GM18517 (cell line): Measurements from ENCODE around the gene BICDL2.
A peak's percentile ranks its signal among the peaks of the same experiment; 100 is the strongest.
"Not testable (repeated sequence)": the region's sequence is repeated elsewhere in the genome, so short reads cannot be mapped to it uniquely, and the experiment has no call there.

ENCODE experiments used
- ATAC-seq: cut with Tn5 transposase; IDR thresholded peaks from one replicate; pipeline ENCODE4 v1.9.1; 2021; ENCODE audit warnings: mild to moderate bottlenecking, moderate library complexity; ENCODE audit not compliant: unreplicated experiment

The BICDL2 gene, protein sequence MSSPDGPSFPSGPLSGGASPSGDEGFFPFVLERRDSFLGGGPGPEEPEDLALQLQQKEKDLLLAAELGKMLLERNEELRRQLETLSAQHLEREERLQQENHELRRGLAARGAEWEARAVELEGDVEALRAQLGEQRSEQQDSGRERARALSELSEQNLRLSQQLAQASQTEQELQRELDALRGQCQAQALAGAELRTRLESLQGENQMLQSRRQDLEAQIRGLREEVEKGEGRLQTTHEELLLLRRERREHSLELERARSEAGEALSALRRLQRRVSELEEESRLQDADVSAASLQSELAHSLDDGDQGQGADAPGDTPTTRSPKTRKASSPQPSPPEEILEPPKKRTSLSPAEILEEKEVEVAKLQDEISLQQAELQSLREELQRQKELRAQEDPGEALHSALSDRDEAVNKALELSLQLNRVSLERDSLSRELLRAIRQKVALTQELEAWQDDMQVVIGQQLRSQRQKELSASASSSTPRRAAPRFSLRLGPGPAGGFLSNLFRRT

DNA sequence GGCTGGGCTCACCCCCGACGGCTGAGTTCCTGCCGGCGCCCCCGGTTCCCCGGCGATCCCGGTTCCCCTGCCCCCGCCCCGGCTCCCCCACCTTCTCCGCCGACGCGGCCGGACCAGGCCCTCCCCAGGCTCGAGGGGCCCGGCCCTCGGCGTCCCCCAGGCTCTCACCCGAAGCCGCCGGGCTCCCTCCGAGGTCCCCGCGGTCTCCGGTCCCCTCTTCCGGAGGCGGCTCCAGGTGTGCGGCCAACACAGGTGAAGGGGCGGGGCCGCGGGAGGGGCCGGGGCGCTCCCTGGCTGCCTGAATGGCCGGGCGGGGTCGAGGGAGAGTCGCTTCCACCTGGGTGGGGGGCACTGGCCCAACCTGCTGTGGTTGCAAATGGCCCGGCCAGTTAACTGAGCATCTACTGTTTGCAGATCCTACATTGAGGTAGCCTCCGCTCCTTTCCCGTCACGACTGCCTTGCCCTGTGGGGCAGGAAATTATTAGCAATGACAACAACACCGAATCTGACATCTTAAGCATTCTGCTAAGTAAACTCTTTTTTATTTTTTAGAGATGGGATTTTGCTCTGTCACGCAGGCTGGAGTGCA is at the start of gene BICDL2:
TSS of gene BICDL2 (minus strand) at position 219 of the 590 bp plus-strand sequence. CDS start 1,448 bp downstream, outside the sequence.
- no peak for ATAC-seq

DNA sequence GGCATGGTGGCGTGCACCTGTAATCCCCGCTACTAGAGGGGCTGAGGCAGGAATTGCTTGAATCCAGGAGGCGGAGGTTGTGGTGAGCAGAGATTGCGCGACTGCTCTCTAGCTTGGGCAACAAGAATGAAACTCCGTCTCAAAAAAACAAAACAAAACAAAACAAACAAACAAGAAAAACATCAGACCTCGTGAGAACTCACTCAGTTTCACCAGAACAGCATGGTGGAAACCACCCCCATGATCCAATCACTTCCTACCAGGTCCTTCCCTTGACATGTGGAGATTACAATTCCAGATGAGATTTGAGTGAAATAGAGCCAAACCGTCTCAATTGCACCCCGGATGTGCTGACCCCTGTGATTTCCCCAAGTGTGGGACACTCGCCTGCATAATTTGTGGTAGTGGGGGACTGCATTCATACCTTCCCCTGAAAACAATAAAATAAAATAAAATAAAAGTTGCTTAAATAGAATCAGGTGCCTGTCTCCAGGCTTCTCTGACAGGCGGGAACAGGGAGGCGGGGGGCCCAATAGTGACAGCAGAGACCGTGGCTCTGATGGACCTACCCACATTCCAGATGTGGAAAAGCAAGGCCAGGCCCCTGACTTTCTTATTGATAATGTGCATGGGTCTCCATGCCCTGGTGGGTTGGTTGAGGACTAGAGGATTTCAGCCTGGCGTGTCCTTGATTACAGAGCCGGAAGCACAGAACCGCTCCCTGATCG is 49.3 kb upstream of the BICDL2 start:
- no peak for ATAC-seq

DNA sequence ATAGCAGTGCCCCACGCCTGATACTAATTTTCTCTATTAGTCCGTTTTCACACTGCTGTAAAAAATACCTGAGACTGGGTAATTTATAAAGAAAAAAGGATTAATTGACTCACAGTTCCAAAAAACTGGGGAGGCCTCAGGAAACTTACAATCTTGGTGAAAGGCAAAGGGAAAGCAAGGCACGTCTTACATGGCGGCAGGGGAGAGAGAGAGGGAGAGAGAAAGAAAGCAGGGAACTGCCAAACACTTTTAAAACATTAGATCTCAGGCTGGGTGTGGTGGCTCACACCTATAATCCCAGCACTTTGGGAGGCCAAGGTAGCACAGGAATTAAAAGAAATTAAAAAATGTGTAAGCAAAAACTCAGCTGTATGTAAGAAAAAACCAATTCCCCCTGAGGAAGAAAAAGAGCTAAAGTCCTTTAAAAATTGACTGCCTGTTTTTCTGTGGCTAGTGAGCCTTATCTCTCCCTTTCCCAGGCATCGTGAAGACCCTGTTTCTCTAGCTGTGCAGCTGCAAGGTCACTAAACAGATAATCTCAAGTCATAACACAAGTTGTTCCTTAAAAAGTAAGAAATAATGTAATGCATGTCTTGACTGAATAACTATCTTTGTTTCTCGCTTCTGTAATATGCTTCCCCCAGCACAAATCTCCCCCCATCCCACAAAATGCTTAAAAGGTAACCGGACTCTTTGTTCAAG is 48.4 kb upstream of the BICDL2 start:
- ATAC-seq: no peak

DNA sequence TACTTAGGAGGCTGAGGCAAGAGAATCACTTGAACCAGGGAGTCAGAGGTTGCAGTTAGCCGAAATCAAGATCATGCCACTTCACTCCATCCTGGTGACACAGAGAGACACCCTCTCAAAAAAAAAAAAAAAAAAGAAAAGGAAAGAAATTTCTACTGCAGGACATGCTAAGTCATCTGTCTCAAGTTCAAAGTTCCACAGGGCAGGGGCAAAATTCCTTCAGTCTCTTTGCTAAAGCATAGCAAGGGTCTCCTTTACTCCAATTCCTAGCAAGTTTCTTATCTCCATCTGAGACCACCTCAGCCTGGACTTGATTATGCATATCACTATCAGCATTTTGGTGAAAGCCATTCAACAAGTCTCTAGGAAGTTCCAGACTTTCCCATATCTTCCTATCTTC is 47.7 kb upstream of the BICDL2 start:
- no peak for ATAC-seq

DNA sequence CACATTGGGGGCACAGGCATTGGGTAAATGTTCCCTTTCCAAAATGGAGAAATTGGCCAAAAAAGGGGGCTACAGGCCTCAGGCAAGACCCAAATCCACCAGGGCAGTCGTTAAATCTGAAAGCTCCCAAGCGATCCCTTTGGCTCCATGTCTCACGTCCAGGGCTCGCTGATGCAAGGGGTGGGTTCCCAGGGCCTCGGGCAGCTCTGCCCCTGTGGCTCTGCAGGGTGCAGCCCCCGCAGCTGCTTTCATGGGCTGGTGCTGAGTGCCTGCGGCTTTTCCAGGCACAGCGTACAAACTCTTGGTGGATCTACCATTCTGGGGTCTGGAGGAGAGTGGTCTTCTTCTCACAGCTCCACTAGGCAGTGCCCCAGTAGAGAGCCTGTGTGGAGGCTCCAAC is 46.7 kb upstream of the BICDL2 start:
- not testable (repeated sequence) for ATAC-seq

DNA sequence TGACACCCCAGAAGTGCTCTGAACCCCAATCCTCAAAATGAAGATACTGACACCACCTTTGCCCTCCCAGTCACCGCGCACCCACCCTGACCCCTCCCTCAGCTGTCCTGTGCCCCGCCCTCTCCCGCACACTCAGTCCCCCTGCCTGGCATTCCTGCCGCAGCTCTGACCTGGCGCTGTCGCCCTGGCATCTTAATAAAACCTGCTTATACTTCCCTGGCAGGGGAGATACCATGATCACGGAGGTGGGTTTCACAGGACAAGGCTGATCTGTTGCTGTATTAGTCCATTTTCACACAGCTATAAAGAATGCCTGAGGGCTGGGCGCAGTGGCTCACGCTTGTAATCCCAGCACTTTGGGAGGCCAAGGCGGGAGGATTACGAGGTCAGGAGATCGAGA is 45.2 kb upstream of the BICDL2 start:
- not testable (repeated sequence) for ATAC-seq

DNA sequence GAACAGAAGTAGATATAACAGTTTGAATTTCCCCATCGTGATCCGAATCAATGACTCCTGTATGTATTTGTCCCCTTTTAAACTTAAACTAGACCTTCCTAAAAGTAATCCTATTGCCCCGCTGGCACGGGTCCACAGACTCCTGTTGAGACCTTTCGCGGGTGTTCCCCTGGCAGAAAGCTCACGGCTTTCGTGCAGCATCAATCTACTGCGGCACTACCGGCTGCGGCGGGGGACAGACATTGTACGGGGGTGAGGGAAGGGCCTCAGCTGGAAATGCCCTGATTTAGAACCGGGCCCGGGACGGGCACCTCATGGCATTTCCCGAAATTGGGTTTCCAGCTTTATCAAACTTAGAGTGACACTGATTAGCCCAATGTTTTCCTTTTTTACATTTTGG is 43.3 kb upstream of the BICDL2 start:
- no peak for ATAC-seq

DNA sequence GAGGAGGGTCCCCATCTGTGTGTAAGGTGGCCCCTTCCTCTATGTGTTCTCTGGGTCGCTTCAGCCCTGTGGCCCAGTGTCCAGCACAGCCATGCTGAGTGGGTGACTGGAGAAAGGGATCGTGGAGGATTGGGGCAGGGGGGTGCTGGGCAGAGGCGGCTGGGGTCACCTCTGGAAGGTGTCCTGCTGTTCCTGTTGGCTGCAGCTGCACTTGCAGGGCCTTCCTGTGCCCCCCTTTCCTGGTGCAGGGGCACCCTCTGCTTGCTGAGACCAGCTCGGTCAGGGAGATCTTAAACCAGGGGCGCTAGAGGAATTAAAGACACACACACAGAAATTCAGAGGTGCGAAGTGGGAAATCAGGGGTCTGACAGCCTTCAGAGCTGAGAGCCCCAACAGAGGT is 39.8 kb upstream of the BICDL2 start:
- ATAC-seq: no peak

DNA sequence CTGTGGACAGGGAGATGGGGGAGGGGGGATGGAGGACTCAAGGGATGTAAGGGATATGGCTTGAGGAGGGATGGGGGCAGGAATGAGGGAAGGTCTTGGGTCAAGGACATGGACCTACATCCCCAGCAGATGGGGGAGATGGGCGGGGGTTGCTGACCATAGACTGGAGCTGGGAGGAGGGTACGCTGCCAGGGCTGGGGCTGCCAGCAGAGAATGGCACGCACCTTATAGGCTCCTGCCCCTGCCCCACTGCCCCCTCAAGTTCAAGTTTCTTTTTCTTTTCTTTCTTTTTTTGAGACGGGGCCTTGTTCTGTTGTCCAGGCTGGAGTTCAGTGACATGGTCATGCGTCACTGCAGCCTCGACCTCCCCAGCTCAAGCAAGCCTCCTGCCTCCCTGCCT is 39.2 kb upstream of the BICDL2 start:
- not testable (repeated sequence) for ATAC-seq

DNA sequence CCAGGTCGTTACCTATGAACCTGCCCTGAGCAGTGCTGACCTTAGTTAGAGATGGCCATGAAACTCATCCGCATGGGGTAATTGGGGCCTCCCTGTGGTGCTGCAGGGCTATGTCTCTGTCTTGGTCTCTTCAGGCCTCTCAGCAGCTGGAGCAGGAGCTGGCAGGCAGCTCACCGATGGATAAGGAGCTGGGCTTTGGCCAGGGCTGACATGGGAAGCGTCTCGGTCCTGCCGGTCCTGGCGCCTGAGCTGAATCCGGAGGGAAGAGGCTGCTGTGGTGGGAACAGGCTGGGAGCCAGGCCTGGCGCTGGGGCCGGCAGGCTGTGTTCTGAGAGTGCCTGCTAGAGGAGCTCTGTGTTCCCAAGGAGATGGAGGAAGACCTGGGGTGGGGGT is 38.8 kb upstream of the BICDL2 start:
- no peak for ATAC-seq

DNA sequence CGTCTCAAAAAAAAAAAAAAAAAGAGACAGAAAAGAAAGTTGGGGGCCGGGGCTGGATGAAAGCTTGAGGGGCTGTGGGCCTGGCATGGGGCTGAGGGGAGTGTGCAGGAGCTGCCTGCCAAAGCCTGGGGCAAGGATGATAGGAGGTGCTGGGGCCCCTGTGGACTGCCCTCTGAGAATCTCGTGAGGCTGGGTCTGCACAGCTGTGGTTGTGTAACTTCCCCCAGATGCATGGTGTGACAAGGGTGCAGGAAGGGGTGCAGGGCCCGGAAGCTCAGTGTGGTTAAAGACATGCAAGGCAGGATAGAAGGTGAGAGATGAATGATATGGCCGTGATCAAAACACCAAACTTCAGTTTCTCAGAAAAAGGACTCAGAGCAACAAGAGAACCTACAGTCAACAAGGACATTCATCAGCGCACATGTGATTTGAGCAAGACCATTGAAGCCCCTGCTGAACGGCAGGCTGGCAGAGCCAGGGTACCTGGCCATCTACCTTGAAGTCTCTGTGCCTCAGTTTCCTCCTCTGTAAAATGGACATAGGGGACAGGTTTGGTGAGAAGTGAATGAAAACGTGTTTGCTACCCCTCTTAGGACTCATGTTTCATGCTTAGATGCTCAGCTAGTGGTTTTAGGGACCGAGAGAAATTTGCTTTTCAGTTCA is 38.2 kb upstream of the BICDL2 start:
- ATAC-seq: peak; percentile 74

DNA sequence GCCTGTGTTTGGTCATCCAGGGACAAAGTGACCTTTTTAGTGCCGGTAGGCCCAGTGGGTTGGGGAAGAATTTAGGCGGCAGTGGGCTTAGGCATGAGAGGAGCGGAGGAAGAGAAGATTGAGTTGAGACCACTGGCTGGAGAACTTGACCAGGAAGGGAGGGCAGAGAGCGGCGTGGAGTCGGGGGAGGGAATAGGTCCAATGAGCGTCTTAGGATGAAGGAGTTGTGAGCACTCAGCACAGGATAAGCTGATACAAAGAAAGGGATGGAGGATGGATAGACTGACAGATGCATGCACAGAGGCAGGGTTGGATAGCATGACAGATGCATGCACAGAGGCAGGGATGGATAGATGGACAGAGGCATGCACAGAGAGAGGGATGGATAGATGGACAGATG is 36.7 kb upstream of the BICDL2 start:
- ATAC-seq: no peak

DNA sequence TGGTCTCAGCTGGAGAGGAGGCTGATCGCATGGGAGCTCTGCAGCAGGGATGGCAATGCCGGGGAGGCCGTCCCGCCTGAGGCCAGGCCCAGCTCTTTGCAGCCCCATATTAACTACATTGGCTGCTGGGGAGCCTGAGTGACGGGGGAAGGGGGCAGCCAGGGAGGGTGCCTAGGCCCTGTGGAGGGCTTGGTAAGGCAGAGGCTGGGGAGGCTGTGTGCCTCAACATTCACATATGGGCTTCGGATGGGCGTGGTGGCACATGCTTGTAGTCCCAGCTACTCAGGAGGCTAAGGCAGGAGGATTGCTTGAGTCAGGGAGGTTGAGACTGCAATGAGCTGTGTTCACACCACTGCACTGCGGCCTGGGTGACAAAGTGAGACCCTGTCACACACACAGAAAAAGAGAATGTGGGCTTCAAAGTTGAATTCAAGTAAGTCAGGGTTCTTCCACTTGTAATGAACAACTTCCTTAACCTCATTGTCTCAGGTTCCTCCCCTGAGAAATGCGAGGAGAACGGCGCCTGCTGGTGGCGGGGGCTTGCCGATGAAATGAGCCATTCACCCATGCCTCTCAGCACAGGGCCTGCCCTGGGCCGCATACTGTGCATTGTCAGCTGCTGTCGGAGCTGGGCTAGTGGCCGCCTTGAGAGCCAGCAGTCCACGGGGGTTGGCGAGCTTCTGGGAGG is 36.0 kb upstream of the BICDL2 start:
- ATAC-seq: not testable (repeated sequence)

DNA sequence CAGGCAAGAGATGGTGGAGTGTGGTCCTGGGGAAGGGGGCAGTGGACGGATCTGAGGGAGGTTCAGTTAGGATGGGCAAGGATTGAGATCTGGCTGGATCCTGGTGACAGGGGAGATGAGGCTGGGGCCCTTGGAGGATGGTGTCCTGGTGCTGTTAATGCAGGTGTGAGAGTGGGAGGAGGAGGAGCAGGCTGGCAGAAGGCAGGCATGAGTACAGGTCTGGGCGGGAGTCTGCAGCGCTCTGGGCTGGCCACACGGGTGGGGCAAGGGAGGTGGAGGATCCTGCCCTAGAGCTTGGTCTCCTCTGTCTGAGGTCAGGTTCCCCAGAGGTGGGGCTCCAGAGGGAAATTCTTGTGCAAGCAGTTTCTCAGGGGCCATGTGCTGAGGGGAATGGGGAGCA is 35.4 kb upstream of the BICDL2 start:
- ATAC-seq: not testable (repeated sequence)

DNA sequence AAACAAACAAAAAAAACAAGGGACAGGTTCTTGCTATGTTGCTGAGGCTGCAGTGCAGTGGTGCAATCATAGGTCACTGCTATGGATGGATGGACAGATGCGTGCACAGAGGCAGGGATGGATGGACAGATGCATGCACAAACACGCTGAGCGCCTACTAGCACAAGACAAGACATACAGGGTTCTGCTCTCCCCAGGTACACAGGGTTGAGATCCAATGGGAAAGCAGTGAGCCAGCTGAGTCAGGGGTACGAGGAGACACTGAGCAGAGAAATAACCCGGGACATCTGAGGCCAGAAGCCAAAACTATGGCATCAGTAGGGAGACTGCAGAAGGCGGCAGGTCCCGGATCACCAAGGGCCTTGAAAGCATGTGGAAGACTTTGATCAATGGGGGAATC is 34.9 kb upstream of the BICDL2 start:
- ATAC-seq: no peak

DNA sequence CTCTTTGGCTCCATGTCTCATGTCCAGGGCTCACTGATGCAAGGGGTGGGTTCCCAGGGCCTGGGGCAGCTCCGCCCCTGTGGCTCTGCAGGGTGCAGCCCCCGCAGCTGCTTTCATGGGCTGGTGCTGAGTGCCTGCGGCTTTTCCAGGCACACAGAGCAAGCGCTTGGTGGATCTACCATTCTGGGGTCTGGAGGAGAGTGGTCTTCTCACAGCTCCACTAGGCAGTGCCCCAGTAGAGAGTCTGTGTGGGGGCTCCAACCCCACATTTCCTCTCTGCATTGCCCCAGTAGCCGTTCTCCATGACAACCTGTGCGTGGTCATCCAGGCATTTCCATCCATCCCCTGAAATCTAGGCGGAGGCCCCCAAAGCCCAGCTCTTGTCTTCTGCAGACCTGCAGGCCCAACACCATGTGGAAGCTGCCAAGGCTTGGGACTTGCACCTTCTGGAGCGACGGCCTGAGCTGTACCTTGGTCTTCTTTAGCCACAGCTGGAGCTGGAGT is 33.9 kb upstream of the BICDL2 start:
- no peak for ATAC-seq

DNA sequence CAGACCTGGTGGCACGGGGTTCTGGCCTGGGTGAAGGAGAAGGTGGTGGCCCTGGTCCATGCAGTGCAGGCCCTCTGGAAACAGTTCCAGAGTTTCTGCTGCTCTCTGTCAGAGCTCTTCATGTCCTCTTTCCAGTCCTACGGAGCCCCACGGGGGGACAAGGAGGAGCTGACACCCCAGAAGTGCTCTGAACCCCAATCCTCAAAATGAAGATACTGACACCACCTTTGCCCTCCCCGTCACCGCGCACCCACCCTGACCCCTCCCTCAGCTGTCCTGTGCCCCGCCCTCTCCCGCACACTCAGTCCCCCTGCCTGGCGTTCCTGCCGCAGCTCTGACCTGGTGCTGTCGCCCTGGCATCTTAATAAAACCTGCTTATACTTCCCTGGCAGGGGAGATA is 32.4 kb upstream of the BICDL2 start:
- not testable (repeated sequence) for ATAC-seq

DNA sequence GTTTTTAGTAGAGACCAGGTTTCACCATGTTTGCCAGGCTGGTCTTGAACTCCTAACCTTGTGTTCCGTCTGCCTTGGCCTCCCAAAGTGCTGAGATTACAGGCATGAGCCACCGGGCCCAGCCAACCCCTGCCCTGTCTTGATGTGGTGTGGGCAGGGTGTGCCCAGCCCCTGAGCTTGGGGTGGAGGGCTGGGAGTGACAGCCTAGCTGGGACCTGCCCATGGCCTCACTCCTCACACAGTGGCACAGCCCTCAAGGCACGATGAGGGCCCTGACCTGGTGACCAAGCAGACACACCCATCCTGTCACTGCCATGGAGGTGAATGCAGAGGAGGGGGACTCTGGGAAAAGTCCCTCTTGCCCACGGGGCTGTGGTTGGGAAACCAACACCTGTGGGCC is 31.7 kb upstream of the BICDL2 start:
- ATAC-seq: no peak

DNA sequence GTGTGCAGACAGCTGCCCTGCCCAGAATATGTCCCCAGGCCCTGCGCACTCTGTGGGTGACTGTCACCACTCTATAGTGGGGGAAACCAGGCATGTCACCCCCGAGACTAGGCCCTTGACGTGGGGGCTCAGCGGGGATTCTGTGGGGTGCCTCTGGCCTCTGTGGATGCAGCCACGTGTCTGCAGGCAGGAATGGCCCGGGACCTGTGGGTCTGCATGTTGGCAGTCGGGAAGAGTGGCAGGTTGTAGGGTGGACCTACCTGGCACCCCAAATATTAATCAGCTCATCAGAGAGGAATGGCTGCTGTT is 29.6 kb upstream of the BICDL2 start:
- no peak for ATAC-seq
